IMR-90 (cell line): ENCODE measurements around the gene HMGB2. TPM values are rescaled to one million over a fixed set of nuclear protein-coding genes. Genes with fewer than 3 reads are reported as not detected.

Experiments used
- ATAC-seq: fragments of 200-7000 bp; cut with Tn5 transposase; 2 replicates; pipeline ENCODE4 v1.9.1; 2020; ENCODE audit warnings: low read depth, mild to moderate bottlenecking, moderate library complexity
- BruUV-seq: library from RNA; stranded (reverse); fragments of 400-500 nt; replicated peaks from 2 replicates; lab custom pipeline; 2021; lab: Mats Ljungman, UMichigan
- CTCF ChIA-PET: fragments of 300-600 bp; formaldehyde crosslinking; extraction: SDS; loops from one replicate; lab custom pipeline; 2021; ENCODE audit warnings: antibody characterized with exemption; lab: Yijun Ruan, JAX
- POLR2A ChIA-PET: fragments of 300-600 bp; sonication (Branson Sonifier 250); formaldehyde crosslinking; loops from one replicate; lab custom pipeline; 2022; ENCODE audit warnings: antibody characterized with exemption; ENCODE audit not compliant: unreplicated experiment; lab: Charles Lee
- DNase-seq: peaks from one replicate; pipeline ENCODE4 v3.0.0; 2013
- H2AFZ ChIP-seq: replicated peaks from 2 replicates; pipeline ENCODE3; 2013; ENCODE audit warnings: low read length, mild to moderate bottlenecking; ENCODE audit not compliant: poor library complexity
- H2AK5ac ChIP-seq: 2 replicates; pipeline ENCODE4 v1.6.1; 2013; ENCODE audit warnings: low read depth, low read length, inconsistent platforms
- H2AK9ac ChIP-seq: replicated peaks from 2 replicates; pipeline ENCODE3; 2013; ENCODE audit warnings: mild to moderate bottlenecking, low read depth, low read length, moderate library complexity; ENCODE audit not compliant: poor library complexity
- H2BK120ac ChIP-seq: 2 replicates; pipeline ENCODE4 v1.6.1; 2013; ENCODE audit warnings: low read depth, low read length, inconsistent platforms
- H2BK15ac ChIP-seq: 3 replicates; pipeline ENCODE4 v1.6.1; 2013; ENCODE audit warnings: low read depth, low read length, inconsistent platforms
- H2BK20ac ChIP-seq: 2 replicates; pipeline ENCODE4 v1.6.1; 2013; ENCODE audit warnings: low read depth, mild to moderate bottlenecking, inconsistent platforms, low read length, moderate library complexity
- H2BK5ac ChIP-seq: 2 replicates; pipeline ENCODE4 v1.6.1; 2013; ENCODE audit warnings: mild to moderate bottlenecking, low read depth, low read length, inconsistent platforms; ENCODE audit not compliant: poor library complexity, severe bottlenecking
- H3K14ac ChIP-seq: replicated peaks from 2 replicates; pipeline ENCODE4 v1.6.1; 2013; ENCODE audit warnings: low read depth, low read length, inconsistent platforms
- H3K18ac ChIP-seq: 2 replicates; pipeline ENCODE4 v1.6.1; 2013; ENCODE audit warnings: low read depth, low read length, control low read depth
- H3K23ac ChIP-seq: 2 replicates; pipeline ENCODE4 v1.6.1; 2013; ENCODE audit warnings: low read depth, low read length, inconsistent platforms
- H3K27ac ChIP-seq: 2 replicates; pipeline ENCODE4 v1.5.1; 2013; ENCODE audit warnings: mild to moderate bottlenecking, control low read depth, low read length; ENCODE audit not compliant: insufficient read depth
- H3K27me3 ChIP-seq: 2 replicates; pipeline ENCODE4 v1.6.1; 2013; ENCODE audit warnings: low read length; ENCODE audit not compliant: control insufficient read depth, insufficient read depth
- H3K36me3 ChIP-seq: 2 replicates; pipeline ENCODE4 v1.6.1; 2013; ENCODE audit warnings: low read length, mixed read lengths; ENCODE audit not compliant: control insufficient read depth, insufficient read depth
- H3K4ac ChIP-seq: 2 replicates; pipeline ENCODE4 v1.6.1; 2013; ENCODE audit warnings: low read depth, low read length, inconsistent platforms
- H3K4me1 ChIP-seq: 2 replicates; pipeline ENCODE4 v1.6.1; 2013; ENCODE audit warnings: low read length, mixed read lengths; ENCODE audit not compliant: control insufficient read depth, insufficient read depth
- H3K4me2 ChIP-seq: 2 replicates; pipeline ENCODE4 v1.6.1; 2013; ENCODE audit warnings: low read depth, mild to moderate bottlenecking, control low read depth, low read length, moderate library complexity
- H3K4me3 ChIP-seq: 2 replicates; pipeline ENCODE4 v1.5.1; 2013; ENCODE audit warnings: low read depth, mild to moderate bottlenecking, control low read depth, low read length, moderate library complexity; ENCODE audit not compliant: insufficient read depth
- H3K56ac ChIP-seq: 2 replicates; pipeline ENCODE4 v1.6.1; 2013; ENCODE audit warnings: low read length, inconsistent platforms; ENCODE audit not compliant: insufficient read depth; ENCODE audit errors: extremely low read depth
- H3K79me1 ChIP-seq, 2 experiments: 2 replicates each; pipeline ENCODE4 v1.6.1; 2013; ENCODE audit warnings: low read length in 2 of 2, inconsistent platforms in 1 of 2, low read depth in 1 of 2
- H3K9ac ChIP-seq: 2 replicates; pipeline ENCODE4 v1.6.1; 2013; ENCODE audit warnings: low read depth, low read length, control low read depth
- H3K9me1 ChIP-seq: 2 replicates; pipeline ENCODE4 v1.6.1; 2013; ENCODE audit warnings: low read length, inconsistent platforms; ENCODE audit not compliant: insufficient read depth
- H3K9me3 ChIP-seq: 2 replicates; pipeline ENCODE4 v1.6.1; 2013; ENCODE audit warnings: low read length; ENCODE audit not compliant: control insufficient read depth, insufficient read depth
- H4K20me1 ChIP-seq: 2 replicates; pipeline ENCODE4 v1.6.1; 2013; ENCODE audit warnings: low read length, inconsistent platforms; ENCODE audit not compliant: insufficient read depth
- H4K5ac ChIP-seq: 2 replicates; pipeline ENCODE4 v1.6.1; 2013; ENCODE audit warnings: mild to moderate bottlenecking, low read depth, low read length, control low read depth
- H4K8ac ChIP-seq, 2 experiments: 2 replicates each; pipeline ENCODE4 v1.6.1; 2013; ENCODE audit warnings: low read depth in 2 of 2, low read length in 2 of 2, control low read depth in 1 of 2, inconsistent platforms in 1 of 2
- H4K91ac ChIP-seq: 2 replicates; pipeline ENCODE4 v1.6.1; 2013; ENCODE audit warnings: low read depth, low read length, inconsistent platforms; ENCODE audit not compliant: insufficient read depth
- CHD1 ChIP-seq: IDR thresholded peaks from 2 replicates; pipeline ENCODE4 v1.6.1; 2012; ENCODE audit warnings: low read depth, low read length, improper control_type of control experiment
- FOS ChIP-seq: fragments of 150-350 bp; IDR thresholded peaks from 2 replicates; pipeline ENCODE4 v1.6.1; 2016; ENCODE audit warnings: low read depth, low read length
- MAFK ChIP-seq: IDR thresholded peaks from 2 replicates; pipeline ENCODE4 v1.6.1; 2012; ENCODE audit warnings: low read depth, low read length, improper control_type of control experiment
- POLR2A ChIP-seq: IDR thresholded peaks from 2 replicates; pipeline ENCODE4 v1.6.1; 2012; ENCODE audit warnings: mild to moderate bottlenecking, low read depth, low read length
- SMC3 ChIP-seq: fragments of 150-350 bp; IDR thresholded peaks from 2 replicates; pipeline ENCODE4 v1.6.1; 2016; ENCODE audit warnings: low read depth, mild to moderate bottlenecking, antibody characterized with exemption, low read length, moderate library complexity
- dilution Hi-C: fragments of 300-500 bp; cut with HindIII; formaldehyde crosslinking; loops from one replicate; pipeline ENCODE4 v1.14.3; 2018; ENCODE audit warnings: low sequenced_read_pairs; ENCODE audit not compliant: unreplicated experiment
- in situ Hi-C: fragments of 300-500 bp; cut with MboI; formaldehyde crosslinking; loops from 3 replicates; pipeline ENCODE4 v1.14.3; 2019; ENCODE audit warnings: low sequenced_read_pairs, inconsistent platforms, mixed read lengths
- intact Hi-C: fragments of 100-400 bp; cut with micrococcal nuclease; formaldehyde crosslinking; loops from 2 replicates; pipeline ENCODE4 v1.10.0; 2022
- polyA plus RNA-seq, 3 experiments: library from polyadenylated mRNA; depleted of rRNA; stranded (reverse); fragments of >200 nt; gene quantifications; 2 replicates each; pipeline ENCODE4 v1.2.3, GENCODE V29; 2012; ENCODE audit warnings: low replicate concordance in 1 of 3
- total RNA-seq: library from RNA; depleted of rRNA; stranded (reverse); fragments of >200 nt; gene quantifications from 2 replicates; pipeline ENCODE4 v1.2.3, GENCODE V29; 2012

Gene HMGB2
- total and polyA plus RNA-seq, 2 of the 4 experiments (the other 2 are of a cell fraction): 49.3 to 106 TPM

- no TSS peak for BruUV-seq
- no peak overlapping the region for H3K56ac ChIP-seq
- H3K4me1 ChIP-seq: no peaks in the 10 kb centered on the region
- no peak overlapping the region for H4K5ac ChIP-seq
- H2BK20ac ChIP-seq: no peak overlapping the region
- H2AK5ac ChIP-seq: no peak overlapping the region
- ATAC-seq: no peak
- H4K20me1 ChIP-seq: no peaks in the 10 kb centered on the region
- H4K8ac ChIP-seq: no peak overlapping the region
- no peaks in the 10 kb centered on the region for H3K27me3 ChIP-seq
- no peak for TF ChIP-seq SMC3
- no peak for TF ChIP-seq MAFK
- no peak for TF ChIP-seq POLR2A
- TF ChIP-seq FOS: no peak
- no peak for TF ChIP-seq CHD1
- no peaks in the 10 kb centered on the region for H3K9me3 ChIP-seq
- H3K9ac ChIP-seq: no peak overlapping the region
- no peak overlapping the region for H3K14ac ChIP-seq
- H3K4me3 ChIP-seq: no peak overlapping the region
- H3K27ac ChIP-seq: no peak overlapping the region
- no peak overlapping the region for H3K4me2 ChIP-seq
- no peak overlapping the region for H3K4ac ChIP-seq
- intact Hi-C loops: no loop called here
- no peak overlapping the region for H4K91ac ChIP-seq
- 0 out of 2 replicates have a peak, but pooled peaks cover 1% of the 10 kb centered on the region for H3K36me3 ChIP-seq
- CTCF ChIA-PET: no interaction called here
- no peak overlapping the region for H2BK15ac ChIP-seq
- DNase-seq: no peak
- POLR2A ChIA-PET: no interaction called here
- H3K18ac ChIP-seq: no peak overlapping the region
- in situ Hi-C loops: no loop called here
- dilution Hi-C loops: no loop called here
- no peak overlapping the region for H2AK9ac ChIP-seq
- no peak overlapping the region for H2AFZ ChIP-seq
- peaks cover 0 to 1% of the 10 kb centered on the region in 2 experiments; a peak in 1 of 4 replicates for H3K79me1 ChIP-seq
- no peak overlapping the region for H3K23ac ChIP-seq
- H3K9me1 ChIP-seq: no peaks in the 10 kb centered on the region
- no peak overlapping the region for H2BK5ac ChIP-seq
- no peak overlapping the region for H2BK120ac ChIP-seq
These were observed 46.8 kb upstream of the HMGB2 start for GRCh38 chr4:173380987-173381386.
